Activated effector memory CD4-positive, alpha-beta T cell treated with Interleukin-2 at 50 U/mL for 16 hours (primary cell): ENCODE data around the gene HELZ.
"Not testable (repeated sequence)": the region's sequence is repeated elsewhere in the genome, so short reads cannot be mapped to it uniquely, and the experiment has no call there.

ENCODE experiments used
- DNase-seq: peaks from one replicate; pipeline ENCODE4 v3.0.0-alpha.2; 2020

HELZ gene, protein sequence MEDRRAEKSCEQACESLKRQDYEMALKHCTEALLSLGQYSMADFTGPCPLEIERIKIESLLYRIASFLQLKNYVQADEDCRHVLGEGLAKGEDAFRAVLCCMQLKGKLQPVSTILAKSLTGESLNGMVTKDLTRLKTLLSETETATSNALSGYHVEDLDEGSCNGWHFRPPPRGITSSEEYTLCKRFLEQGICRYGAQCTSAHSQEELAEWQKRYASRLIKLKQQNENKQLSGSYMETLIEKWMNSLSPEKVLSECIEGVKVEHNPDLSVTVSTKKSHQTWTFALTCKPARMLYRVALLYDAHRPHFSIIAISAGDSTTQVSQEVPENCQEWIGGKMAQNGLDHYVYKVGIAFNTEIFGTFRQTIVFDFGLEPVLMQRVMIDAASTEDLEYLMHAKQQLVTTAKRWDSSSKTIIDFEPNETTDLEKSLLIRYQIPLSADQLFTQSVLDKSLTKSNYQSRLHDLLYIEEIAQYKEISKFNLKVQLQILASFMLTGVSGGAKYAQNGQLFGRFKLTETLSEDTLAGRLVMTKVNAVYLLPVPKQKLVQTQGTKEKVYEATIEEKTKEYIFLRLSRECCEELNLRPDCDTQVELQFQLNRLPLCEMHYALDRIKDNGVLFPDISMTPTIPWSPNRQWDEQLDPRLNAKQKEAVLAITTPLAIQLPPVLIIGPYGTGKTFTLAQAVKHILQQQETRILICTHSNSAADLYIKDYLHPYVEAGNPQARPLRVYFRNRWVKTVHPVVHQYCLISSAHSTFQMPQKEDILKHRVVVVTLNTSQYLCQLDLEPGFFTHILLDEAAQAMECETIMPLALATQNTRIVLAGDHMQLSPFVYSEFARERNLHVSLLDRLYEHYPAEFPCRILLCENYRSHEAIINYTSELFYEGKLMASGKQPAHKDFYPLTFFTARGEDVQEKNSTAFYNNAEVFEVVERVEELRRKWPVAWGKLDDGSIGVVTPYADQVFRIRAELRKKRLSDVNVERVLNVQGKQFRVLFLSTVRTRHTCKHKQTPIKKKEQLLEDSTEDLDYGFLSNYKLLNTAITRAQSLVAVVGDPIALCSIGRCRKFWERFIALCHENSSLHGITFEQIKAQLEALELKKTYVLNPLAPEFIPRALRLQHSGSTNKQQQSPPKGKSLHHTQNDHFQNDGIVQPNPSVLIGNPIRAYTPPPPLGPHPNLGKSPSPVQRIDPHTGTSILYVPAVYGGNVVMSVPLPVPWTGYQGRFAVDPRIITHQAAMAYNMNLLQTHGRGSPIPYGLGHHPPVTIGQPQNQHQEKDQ (N-terminal part only)

DNA sequence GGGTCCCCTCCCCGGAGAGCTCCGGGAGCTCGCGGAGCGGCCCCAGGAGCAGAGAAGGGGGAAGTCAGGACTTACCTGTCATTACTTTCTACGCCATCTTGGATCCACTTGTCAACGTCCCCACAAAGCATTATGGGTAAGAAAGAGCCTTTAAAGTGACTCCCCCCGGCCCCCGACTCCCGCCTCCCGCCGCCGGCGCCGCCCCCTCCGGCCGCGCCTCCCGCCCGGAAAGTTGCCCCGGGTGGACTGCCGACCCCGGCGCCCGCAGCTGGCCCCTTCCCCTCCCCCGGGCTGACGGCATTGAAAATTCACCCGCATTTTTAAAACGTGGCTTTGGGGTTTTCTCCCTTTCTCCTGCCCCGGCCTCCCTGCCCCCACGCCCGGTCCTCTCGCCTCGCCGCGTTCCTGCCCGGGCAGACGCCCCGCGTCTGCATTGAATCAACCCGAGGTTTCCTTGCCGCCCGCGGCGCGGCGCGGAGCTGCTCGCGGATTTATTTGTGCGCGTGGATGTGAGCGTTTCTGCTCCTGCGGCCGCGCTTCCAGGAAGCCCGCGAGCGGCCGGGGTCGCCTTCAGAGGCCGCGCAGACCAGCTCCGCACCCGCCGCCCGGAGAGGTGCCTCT lies at the start of gene HELZ:
Gene HELZ (minus strand): TSS at position 124 of the 621 bp plus-strand sequence. CDS start 26,392 bp downstream, outside the sequence.
- peak; percentile 68 for DNase-seq

DNA sequence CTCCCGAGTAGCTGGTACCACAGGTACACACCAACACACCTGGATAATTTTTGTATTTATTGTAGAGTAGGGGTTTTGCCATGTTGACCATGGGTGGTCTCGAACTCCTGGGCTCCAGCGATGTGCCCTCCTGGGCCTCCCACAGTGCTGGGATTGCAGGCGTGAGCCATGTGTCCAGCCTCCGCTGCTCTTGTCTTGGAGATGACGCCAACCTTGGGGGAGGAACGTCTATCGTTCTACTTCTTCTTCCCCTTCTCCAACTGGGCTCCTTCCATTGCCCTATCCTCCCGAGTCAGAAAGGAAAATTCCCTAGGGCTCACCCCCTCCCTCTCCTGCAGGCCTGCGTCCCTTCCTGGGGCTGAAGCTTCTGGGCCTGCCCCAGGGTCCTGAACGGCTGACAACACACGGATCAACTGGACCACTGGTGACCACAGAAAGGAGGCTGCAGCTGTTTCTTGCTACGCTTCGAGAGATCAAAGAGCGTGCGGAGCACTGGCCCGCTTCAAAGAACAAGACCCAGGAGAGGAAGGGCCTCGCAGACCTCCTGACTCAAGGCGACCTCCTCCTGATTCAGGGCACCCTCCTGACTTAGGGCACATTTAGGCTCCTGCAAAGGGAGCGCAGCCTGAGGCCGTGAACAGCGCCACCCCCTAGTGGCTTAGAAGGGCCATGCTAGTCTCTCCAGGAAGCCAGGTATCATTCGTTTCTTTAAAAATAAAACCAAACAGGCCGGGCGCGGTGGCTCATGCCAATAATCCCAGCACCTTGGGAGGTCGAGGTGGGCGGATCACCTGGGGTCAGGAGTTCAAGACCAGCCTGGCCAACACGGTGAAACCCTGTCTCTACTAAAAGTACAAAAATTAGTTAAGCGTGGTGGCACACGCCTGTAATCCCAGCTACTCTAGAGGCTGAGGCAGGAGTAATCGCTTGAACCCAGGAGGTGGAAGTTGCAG lies 48.5 kb upstream of the HELZ start:
- DNase-seq = peak; percentile 56

DNA sequence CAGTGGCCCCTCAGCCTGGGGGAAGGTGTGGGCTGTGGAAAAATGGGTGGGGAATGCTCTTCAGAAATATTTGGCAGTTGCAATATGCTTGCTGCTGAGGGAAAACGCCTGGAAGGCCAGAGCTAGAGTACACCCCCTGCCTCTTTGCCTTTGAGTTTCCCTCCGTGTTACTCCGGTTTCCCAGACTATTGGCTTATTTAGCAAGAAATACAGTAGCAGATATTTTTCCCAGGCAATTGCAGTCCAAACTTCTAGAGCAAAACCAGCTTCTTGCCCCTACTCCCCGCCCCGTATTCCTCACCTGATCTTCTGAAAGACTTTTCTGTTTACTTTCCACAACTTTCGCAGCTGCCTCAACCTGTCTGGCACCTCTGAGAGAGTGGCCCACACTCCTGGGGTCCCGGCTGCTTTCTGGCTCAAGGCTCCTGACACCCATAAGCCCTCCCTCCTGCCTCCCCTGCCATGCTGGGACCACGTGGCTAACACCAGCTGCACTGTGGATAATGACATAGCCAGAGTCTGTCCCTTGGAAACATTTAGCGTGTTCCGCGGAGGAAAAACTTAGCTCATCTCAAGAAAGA lies 45.8 kb upstream of the HELZ start:
- DNase-seq = no peak

DNA sequence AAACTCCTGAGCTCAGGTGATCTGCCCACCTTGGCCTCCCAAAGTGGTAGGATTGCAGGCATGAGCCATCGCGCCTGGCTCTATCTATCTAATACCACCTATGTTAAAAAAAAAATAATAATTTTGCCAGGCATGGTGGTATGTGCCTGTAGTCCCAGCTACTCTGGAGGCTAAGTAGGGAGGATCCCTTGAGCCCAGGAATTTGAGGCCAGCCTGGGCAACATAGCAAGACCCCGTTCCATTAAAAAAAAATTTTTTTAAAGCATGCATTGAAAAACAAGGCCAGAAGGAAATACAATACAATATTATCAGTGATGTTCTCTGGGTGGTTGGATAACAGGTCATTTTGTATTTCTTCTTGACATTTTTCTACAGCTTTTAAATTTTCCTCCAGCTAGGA lies 45.2 kb upstream of the HELZ start:
- no peak for DNase-seq

DNA sequence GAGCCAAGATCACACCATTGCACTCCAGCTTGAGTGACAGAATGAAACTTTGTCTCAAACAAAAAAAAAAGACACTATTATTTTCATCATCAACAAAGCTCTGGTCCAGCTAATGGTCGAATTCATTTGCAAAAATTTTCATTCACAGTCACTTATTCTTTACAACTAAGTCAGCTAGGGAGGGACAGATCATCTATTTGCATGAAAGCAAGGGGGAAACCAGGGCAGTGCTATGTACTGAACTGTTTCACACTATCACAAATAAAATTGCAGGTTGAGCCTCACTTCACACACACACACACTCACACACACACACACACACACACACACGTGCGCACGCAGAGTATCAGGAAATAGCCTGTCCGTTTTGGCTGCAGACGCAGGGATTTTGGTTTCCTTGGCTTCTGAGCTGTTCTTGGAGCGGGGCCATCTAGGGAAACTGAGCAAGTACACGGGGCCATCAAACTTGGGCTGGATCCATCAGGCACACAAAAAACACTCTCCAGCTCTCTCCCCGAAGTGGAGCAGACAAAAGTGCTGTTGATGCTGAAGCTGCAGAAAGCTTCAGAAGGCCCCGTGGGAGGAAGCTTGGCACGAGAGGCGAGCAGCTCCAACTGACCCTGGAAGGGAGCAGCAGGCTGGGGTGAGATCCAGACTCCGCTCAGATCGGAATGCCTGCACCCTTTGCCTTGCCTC lies 44.3 kb upstream of the HELZ start:
- DNase-seq = no peak

DNA sequence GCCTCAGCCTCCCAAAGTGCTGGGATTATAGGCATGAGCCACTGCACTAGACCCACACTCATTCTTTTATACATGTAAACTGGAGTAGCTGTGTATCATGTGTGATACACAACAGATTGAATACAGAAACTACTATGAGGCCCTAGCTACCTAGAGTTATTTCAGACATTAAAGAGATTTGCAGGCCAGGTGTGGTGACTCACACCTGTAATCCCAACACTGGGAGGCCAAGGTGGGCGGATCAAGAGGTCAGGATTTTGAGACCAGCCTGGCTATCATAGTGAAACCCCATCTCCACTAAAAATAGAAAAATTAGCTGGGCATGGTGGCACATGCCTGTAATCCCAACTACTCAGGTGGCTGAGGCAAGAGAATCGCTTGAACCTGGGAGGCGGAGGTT lies 41.8 kb upstream of the HELZ start:
- not testable (repeated sequence) for DNase-seq

DNA sequence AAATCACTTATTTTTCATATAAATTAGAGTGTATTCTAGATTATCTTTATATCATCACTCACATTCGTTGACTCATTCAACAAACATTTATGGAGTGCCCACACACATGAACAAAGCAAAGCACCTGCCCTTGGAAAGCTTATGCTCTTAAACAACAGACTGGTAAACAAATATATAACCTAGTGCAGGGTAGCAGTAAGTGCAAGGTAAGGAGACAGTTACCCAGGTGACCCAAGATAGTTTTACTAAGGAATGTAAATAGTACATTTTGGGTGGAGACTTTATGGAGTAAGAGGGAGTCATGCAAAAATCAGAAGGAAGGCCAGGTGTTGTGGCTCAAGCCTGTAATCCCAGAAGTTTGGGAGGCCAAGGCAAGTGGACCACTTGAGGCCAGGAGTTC lies 40.4 kb upstream of the HELZ start:
- DNase-seq = no peak

DNA sequence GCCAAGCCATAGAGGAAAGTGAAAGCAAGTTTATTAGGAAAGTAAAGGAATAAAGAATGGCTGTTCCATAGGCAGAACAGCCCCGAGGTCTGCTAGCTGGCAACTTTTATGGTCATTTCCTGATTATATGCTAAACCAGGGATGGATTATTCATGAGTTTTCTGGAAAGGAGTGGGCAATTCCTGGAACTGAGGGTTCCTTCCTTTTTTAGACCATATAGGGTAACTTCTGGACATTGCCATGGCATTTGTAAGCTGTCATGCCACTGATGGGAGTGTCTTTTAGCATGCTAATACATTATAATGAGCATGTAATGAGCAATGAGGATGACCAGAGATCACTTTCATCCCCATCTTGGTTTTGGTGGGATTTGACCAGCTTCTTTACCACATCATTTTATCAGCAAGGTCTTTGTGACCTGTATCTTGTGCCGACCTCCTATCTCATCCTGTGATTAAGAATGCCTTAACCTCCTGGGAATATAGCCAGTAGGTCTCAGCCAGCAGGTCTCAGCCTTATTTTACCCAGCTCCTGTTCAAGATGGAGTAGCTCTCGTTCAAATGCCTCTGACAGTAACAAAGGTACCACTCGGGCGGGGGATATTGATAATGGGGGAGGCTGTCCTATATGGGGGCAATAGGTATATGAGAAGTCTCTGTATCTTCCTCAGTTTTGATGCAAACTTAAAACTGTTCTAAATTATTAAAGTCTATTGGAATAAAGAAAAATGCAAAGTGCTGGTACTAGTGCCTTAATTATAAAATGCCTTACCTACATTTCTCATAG lies 38.9 kb upstream of the HELZ start:
- no peak for DNase-seq

DNA sequence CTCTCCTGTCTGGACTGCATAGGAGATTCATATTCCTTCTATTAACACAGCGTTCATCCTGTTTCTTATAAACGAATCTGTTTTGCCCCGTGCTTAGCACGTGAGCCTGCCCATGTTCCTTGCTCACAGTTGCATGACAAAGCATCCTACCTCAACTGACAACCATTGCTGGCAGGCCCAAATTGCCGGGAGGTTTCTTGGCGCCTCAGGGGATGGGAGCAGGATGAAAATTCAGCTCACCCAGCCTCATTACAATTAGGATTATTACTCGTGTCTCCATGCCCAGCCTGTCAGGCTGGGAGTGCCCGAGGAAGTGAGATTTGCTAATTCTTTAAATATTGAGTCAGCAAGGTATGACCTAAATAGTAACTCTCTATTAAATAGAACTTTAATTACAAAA lies 36.7 kb upstream of the HELZ start:
- no peak for DNase-seq

DNA sequence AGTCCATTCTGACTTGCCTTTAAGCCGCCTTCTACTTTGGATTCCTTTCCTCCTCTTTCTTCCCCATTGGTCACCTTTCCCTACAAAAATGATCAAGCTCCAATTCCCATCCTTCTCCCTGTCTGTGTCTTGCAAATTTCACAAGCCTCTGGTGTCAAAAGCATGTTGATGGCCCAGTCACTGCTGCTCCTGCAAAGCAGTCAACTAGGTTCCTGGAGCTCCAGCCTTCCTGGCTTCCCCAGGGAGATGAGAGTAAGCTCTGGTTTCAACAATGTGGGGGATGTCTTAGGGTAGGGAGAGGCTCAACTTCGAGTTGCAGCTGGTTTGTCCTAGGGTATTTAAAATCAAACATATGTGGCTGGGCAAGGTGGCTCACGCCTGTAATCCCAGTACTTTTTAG lies 36.1 kb upstream of the HELZ start:
- no peak for DNase-seq

DNA sequence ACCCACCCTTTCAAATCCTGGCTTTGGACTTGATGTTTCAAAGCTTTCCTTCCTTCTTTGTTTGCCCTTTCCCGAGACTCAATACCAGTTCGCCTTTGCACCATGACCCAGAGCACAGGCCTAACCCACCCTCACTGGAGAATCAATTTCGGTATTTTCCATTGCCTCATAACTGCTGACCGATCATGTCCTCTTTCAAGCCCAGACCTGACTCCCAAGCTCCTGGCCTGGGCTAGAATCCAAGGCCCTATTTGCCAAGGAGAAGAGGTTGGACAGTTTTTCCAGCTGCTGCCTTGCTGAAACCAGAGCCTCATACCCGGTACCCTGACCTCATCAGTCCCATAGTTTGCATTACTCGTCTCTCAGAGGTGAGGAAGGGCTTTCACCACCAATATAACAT lies 35.3 kb upstream of the HELZ start:
- no peak for DNase-seq

DNA sequence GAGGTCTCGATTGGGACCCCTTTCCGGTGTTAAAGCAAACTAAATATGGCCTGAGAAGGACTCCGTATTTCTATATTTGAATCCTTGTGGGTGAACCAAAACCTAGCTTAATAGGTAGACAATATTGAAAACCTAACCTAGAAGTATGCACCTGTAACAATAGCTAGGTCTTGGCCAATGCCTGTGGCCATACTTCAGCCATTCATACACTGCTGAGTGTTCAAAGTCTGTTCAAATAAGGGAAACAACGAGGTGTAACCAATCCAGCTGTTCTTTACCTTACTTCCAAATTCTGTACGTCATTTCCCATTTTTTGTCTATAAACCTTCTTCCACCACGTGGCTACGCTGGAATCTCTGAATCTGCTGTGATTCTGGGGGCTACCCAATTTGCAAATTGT lies 34.1 kb upstream of the HELZ start:
- DNase-seq = no peak

DNA sequence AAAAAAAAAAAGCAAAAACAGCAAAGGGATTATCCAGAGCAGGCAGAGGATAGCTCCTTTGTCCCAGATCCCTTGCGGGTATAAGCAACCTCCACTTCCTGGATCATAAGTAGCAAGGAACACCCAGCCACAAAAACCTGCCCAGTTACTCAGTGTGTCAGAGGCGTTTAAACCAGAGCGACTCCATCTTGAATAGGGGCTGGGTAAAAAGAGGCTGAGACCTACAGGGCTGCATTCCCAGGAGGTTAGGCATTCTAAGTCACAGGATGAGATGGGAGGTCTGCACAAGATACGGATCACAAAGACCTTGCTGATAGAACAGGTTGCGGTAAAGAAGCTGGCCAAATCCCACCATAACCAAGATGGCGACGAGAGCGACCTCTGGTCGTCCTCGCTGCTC lies 33.4 kb upstream of the HELZ start:
- no peak for DNase-seq

DNA sequence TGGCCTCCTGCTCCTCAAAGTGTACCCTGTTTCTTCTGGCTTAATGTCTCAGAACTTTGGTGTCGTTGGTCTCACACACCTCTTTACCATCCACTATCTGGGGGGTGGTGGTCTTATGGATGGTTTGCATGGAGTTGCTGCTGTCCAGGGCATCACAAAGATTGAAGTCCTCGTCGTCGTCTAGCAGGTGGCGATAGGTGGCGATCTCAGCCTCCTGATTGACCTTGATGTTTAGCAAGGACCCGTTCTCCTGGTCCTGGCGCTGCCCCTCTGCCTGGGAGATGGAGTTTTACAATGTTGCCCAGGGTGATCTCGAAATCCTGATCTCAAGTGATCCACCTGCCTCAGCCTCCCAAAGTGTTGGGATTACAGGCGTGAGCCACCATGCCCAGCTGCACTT lies 31.1 kb upstream of the HELZ start:
- DNase-seq = no peak

DNA sequence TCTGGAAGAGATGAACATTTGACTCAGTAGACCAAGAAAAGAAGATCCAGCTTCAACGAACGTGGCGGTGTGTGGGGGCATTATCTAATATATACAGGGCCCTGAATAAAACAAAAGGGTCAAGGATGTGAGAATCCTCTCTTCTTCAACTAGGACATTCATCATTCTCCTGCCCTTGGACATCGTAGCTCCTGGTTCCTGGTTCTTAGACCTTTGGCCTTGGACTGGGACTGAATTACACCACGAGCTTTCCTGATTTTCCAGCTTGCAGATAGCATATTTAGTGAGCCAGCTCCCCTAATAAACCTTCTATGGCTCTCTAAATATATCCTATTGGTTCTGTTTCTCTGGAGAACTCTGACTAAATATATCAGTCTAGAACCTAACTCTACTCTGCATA lies 29.5 kb upstream of the HELZ start:
- no peak for DNase-seq

DNA sequence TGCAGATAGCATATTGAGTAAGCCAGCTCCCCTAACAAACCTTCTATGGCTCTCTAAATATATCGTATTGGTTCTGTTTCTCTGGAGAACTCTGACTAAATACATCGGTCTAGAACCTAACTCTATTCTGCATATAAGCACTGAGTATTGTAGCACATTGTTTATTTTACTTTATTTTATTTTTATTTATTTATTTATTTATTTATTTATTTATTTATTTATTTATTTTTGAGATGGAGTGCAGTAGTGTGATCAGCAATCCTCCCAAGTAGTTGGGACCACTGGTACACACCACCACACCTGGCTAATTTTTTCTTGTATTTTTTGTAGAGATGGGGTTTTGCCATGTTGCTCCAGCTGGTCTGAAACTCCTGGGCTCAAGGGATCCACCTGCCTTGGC lies 28.9 kb upstream of the HELZ start:
- DNase-seq = no peak

DNA sequence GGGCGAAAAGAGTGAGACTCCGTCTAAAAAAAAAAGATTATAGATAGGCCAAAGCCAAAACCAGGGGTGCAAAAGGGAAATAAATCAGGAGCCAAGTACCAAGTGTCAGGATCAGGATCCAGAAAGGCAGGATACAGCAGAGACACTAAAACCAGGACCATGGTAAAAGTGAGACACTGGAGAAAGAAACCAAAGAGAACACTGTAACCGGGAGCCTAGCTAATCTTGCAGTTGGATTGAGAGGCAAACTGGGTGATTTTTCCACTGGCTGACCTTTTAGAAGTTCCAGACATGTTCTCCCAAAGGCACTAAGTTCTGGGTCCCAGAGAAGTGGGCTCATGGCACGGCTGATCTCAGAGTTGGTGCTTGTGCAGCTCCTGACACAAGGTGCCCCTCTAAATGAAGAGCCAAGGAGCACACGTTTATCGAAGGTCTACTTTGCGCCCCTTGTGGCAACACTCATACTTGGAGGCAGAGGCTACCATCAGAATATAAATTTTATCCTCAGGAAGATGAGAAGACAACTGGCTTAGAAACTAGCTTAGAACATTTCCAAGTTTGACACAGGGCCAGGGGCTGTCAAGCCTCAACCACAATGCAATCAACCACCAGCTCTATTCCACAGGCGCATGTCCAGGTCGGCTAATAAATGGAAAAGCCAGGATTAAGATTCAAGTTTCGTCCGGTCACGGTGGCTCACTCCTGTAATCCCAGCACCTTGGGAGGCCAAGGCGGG lies 27.5 kb upstream of the HELZ start:
- DNase-seq = no peak

DNA sequence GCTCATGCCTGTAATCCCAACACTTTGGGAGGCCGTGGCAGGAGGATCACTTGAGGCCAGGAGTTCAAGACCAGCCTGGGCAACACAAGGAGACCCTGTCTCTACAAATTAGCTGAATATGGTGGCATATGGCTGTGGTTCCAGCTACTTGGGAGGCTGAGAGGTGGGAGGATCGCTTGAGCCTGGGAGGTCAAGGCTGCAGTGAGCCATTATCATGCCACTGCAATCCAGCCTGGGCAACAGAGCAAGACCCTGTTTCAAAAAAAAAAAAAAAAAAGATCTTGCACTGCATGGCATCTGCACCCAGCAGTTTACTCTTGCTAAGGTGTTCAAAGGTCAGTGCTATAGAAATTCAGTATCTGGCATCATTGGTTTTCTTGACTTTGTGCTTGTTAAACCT lies 26.2 kb upstream of the HELZ start:
- DNase-seq = not testable (repeated sequence)

DNA sequence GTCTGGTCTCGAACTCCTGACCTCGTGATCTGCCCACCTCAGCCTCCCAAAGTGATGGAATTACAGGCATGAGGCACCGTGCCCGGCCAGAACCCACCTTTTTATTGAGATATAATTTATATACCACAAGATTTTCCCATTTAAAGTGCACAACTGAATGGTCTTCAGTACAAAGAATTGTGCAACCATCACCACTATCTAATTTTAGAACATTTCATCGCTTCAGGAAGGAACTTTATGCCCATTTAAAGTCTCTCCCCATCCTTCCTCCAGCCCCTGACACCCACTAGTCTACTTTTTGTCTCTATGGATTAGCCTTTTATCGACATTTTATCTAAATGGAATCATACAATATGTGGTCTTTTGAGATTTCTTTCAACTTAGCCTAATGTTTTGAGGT lies 25.4 kb upstream of the HELZ start:
- no peak for DNase-seq
